Subcutaneous adipose tissue (tissue), 4 donors: Measurements from ENCODE around the gene TPRA1. TPM values are rescaled to one million over a fixed set of nuclear protein-coding genes. Genes with fewer than 3 reads are reported as not detected.

Experiments used
- CTCF ChIP-seq: fragments of 450-650 bp; IDR thresholded peaks from one replicate; pipeline ENCODE4 v1.5.1; 2016; ENCODE audit warnings: low read depth, mild to moderate bottlenecking, control low read depth, antibody characterized with exemption, moderate library complexity
- total RNA-seq, 4 donors: library from RNA; depleted of rRNA; stranded (reverse); fragments of >200 nt; gene quantifications; one replicate each; pipeline ENCODE4 v1.1.0, GENCODE V29; 2016

Gene TPRA1
- total RNA-seq, 4 donors from 2014 or later: 12.2 to 32.3 (median 25.8) TPM

DNA sequence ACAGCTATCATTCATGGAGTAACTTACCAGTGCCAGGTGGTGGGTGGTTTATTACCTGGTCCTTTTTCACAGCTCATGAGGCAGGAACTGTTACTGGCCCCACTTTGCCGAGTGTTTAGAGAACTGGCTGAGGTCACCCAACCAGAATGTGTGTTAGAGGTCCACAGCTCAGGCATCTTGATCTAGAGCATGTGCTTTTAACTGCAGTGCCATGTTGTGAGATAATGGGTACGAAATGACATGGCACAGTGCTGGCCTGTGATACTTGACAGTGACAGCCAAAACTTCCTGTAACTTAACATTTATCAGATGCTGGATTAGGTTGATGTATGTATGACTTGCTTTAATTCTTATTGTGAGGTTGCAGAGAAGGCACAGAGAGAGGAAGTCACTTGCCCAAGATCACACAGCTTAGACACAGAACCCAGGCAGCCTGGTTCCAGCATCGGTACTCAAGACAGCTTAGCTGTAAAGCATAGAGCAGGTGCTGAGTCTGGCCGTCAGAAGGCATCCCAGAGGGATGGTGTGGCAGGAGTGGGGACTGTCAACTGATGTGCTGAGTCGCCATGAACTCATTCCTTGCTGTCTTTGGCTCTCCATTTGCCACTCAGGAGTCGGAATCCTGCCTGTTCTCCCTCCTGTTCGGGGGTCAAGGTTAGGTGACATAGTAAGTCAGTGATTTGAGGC, 17.3 kb upstream of the TPRA1 start:
- no peak for TF ChIP-seq CTCF

DNA sequence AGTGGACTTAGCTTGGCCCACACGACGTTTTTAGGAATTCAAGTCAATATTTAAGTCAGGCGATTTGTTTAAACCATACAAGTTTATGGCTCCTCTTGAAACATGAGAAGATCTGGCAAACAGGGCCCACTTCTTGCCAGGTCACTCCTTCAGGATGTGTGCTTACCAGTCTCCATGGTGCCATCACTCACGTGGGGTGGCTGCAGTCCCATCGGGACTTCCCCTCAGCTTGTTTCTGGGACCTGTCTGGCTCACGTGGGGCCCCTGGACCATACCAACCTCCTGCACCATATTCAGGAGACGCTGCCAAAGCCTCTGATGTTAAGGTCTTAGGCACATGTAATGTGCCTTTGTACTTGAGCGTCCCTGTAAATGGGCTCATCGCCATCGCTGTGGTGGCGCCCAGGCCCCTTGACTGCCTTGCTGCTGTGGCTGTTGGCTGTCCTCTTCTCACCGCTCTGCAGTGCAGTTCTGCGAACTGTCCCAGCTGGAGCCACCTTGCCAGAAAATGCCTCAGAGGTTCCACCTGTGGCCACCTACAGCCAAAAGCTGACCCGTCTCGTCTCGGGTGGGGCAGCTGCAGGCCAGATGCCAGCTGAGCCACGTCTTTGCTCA, 16.6 kb upstream of the TPRA1 start:
- TF ChIP-seq CTCF: no peak

GRCh38 chr3:127606086-127606805, 15.7 kb upstream of the TPRA1 start:
- TF ChIP-seq CTCF: no peak

- no peak for TF ChIP-seq CTCF
These were observed 14.1 kb upstream of the TPRA1 start for GRCh38 chr3:127604546-127605165.

GRCh38 chr3:127604035-127604434, 13.5 kb upstream of the TPRA1 start:
- TF ChIP-seq CTCF: no peak

DNA sequence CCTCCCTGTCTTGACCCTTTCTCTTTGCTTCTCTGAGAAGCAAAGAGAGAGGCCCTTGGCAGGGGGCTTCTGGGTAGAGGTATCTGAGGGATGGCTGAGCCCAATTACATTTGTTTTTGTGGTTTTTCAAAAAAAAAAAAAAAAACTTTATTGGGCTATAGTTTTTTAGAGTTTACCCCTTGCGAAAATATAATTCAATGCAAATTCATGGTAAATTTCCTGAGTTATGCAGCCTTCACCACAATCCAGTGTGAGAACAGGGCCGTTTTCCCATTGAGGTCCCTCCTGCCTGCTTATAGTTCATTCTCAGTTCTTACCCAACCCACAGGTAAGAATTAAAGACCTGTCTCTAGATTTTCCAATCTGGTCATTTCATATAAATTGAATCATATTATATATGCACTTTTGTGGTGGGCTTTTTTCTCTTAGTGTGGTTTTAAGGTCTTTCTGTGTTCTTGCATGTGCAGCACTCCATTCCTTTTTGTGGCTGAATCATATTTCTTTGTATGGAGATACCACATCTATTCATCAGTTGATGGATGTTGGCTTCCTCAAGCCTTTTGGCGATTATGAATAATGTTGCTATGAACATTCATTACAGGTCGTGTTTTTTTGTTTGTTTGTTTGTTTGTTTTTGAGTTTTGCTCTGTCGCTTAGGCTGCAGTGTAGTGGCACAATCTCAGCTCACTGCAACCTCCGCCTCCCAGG, 10.4 kb upstream of the TPRA1 start:
- no peak for TF ChIP-seq CTCF
